Immature natural killer cell (primary cell): ENCODE results near the gene MYO7B. TPM values are rescaled to one million over a fixed set of nuclear protein-coding genes. Genes with fewer than 3 reads are reported as not detected.
"Not testable (repeated sequence)": the region's sequence is repeated elsewhere in the genome, so short reads cannot be mapped to it uniquely, and the experiment has no call there.

Experiments
- DNase-seq, 3 donors: peaks; one replicate each; pipeline ENCODE4 v3.0.0; 2022; ENCODE audit warnings: mixed read lengths in 1 of 3
- H3K27ac Mint-ChIP-seq, 6 donors: one replicate each; pipeline ENCODE4 v1.8.0; 2020; ENCODE audit warnings: mixed read lengths in 6 of 6, mild to moderate bottlenecking in 5 of 6, inconsistent platforms in 4 of 6, moderate library complexity in 3 of 6
- H3K27me3 Mint-ChIP-seq, 3 donors: one replicate each; pipeline ENCODE4 v1.8.0; 2020 to 2021; ENCODE audit warnings: low read depth in 3 of 3, mild to moderate bottlenecking in 3 of 3, mixed read lengths in 3 of 3, moderate library complexity in 3 of 3, inconsistent platforms in 1 of 3
- H3K36me3 Mint-ChIP-seq, 3 donors: one replicate each; pipeline ENCODE4 v1.8.0; 2020; ENCODE audit warnings: mixed read lengths in 3 of 3, inconsistent platforms in 2 of 3, mild to moderate bottlenecking in 2 of 3
- H3K4me1 Mint-ChIP-seq, 2 donors: one replicate each; pipeline ENCODE4 v1.8.0; 2020; ENCODE audit warnings: inconsistent platforms in 2 of 2, mild to moderate bottlenecking in 2 of 2, mixed read lengths in 2 of 2, moderate library complexity in 1 of 2
- H3K4me3 Mint-ChIP-seq, 5 donors: one replicate each; pipeline ENCODE4 v1.8.0; 2020; ENCODE audit warnings: mild to moderate bottlenecking in 5 of 5, mixed read lengths in 5 of 5, inconsistent platforms in 3 of 5, moderate library complexity in 3 of 5
- H3K9me3 Mint-ChIP-seq, 6 donors: one replicate each; pipeline ENCODE4 v1.8.0; 2020; ENCODE audit warnings: mild to moderate bottlenecking in 6 of 6, mixed read lengths in 6 of 6, inconsistent platforms in 4 of 6, moderate library complexity in 3 of 6
- polyA plus RNA-seq, 3 donors: library from polyadenylated mRNA; unstranded; fragments of 300-500 nt; fragmentation: Illumina TruSeq; gene quantifications; one replicate each; pipeline ENCODE4 v1.2.3, GENCODE V29; 2021

Gene MYO7B
- polyA plus RNA-seq, 3 donors from 2014 or later: 0.37 TPM; not detected in 2

DNA sequence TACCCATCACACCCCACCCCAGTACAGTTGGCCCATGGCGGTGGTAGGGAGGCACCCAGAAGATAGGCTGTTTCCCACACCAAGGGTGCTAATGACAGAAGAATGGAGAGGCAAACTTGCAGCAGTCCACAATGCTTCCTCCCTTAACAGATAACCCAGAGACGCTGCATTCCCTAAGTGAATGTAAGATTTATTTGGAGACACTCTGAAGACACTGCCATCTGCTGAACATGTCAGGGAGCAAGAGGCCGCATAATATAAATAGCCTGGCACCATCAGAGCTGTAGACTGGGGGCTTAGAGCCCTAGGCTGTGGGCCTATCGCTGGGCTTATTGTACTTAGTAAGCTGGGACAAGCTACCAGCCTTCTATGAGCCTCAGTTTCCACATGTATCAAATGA, 7.0 kb upstream of the MYO7B start:
- Mint-ChIP-seq H3K27me3 (peaks cover 8 to 15% (median 9%) of the 10 kb centered on the region in 3 donors), H3K4me1 (peaks cover 26 to 30% of the 10 kb centered on the region in 2 donors), H3K27ac (peak overlapping the region in 1 of 6 donors; percentile 21), H3K4me3 (no peak overlapping the region), H3K36me3 (no peaks in the 10 kb centered on the region), H3K9me3 (no peaks in the 10 kb centered on the region)
- DNase-seq: no peak

DNA sequence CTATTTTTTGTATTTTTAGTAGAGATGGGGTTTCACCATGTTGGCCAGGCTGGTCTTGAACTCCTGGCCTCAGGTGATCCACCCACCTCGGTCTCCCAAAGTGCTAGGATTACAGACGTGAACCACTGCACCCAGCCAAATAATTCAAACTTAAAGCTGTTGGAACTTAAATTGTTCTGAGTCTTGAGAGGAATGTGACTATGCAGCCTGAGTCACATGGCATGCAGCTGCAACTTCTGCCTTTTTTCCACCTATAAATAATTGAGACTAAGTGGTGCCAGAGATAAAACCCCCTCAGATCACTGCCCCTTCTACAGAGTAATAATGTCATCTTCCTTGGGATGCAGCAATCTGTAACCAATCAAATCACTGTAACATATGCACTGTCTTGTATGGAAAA, 6.1 kb upstream of the MYO7B start:
- not testable (repeated sequence) for H3K4me3 Mint-ChIP-seq, H3K36me3 Mint-ChIP-seq, H3K27ac Mint-ChIP-seq, DNase-seq, H3K9me3 Mint-ChIP-seq
- Mint-ChIP-seq H3K4me1 (peaks cover 20 to 23% of the 10 kb centered on the region in 2 donors), H3K27me3 (peaks cover 8 to 15% (median 9%) of the 10 kb centered on the region in 3 donors)

DNA sequence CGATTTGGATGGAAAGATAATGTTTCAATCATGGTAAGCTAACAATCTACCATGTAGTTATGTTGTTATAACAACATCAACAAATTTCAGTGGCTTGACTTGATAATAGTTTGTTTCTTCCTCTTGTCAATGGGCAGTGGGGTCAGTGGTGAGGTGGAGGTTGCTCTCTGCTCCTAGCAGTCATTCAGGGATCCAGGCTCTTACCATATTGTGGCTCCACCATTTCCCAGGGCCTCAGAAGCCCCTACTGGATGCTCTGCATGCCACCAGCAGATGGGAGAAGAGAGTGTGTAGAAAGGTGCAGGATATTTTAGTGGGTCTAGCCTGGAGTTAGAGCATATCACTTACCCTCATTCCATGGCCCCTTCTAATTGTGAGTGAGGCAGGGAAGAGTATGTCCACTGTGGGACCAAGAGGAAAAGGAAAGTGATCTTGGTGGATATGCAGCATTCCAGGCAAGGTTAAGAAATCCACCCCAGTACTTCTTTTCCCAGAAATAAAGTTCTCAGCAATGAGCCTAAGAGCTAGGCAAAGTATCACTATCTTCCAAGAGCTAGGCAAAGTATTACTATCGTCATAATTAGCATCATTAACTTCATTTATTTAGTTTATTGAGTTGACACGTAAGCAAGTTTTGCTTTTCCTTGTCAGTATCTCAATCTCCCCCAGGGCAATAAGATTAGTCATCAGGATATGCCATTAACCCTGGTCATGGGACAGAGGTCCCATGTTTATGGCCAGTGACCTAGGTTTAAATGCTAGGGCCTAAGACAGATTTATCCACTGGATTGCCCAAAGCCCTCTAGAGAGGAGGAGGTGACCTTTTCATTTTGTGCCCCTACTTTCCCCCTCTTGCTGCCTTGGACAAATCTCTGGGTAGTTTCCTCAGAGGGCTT, 5.0 kb upstream of the MYO7B start:
- Mint-ChIP-seq H3K27ac (no peak overlapping the region), H3K4me3 (no peak overlapping the region), H3K4me1 (peaks cover 13 to 17% of the 10 kb centered on the region in 2 donors), H3K27me3 (peaks cover 8 to 18% (median 9%) of the 10 kb centered on the region in 3 donors), H3K36me3 (no peaks in the 10 kb centered on the region), H3K9me3 (no peaks in the 10 kb centered on the region)
- DNase-seq: no peak

DNA sequence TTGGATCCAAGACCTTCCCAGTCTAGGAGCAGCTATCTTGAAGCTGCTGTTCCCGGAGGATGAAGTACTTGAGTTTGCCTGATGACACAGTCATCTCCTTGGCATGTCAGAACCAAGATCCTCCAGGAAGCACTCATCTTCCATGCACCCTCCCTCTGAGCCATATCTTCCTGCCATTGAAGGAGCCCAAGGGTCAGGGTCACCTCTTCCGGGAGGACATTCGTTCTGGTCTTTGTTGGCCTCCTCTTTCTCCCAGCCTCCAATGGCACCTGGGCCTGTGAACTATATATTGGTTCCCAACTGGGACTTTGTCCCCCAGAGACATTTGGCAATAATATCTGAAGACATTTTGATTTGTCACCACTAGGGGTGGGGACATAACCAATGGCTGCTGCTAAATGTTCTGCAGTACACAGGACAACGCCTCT, 4.2 kb upstream of the MYO7B start:
- peaks cover 7 to 15% (median 8%) of the 10 kb centered on the region in 3 donors for H3K27me3 Mint-ChIP-seq
- H3K36me3 Mint-ChIP-seq: no peaks in the 10 kb centered on the region
- no peak overlapping the region for H3K27ac Mint-ChIP-seq
- no peak for DNase-seq
- peaks cover 9 to 13% of the 10 kb centered on the region in 2 donors for H3K4me1 Mint-ChIP-seq
- no peak overlapping the region for H3K4me3 Mint-ChIP-seq
- no peaks in the 10 kb centered on the region for H3K9me3 Mint-ChIP-seq

- Mint-ChIP-seq H3K27me3 (peaks cover 2 to 9% (median 5%) of the 10 kb centered on the region in 3 donors), H3K36me3 (no peaks in the 10 kb centered on the region)
Observed at GRCh38 chr2:127532296-127532695, 3.2 kb upstream of the MYO7B start.

DNA sequence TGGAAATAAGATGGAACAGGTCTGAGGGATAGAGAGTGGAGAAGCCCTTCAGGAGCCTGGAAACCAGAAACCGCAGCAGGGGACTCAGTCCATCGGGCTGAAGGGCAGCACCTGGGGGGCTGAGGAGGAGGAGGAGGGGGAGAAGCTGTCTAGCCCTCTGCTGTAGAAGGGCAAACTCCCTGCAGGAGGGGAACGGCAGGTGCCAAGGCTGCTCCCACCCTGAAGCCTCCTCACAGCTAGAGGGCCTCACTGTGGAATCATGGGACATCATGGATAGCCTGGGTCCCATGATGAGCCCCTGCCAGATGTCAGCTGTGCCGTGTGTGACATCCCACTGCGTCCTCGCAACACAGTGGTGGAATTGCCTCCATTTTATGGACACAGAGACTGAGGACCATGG, 435 bp downstream of the MYO7B start:
- Mint-ChIP-seq H3K27me3 (peaks cover 3 to 7% (median 3%) of the 10 kb centered on the region in 3 donors), H3K36me3 (no peaks in the 10 kb centered on the region), H3K27ac (no peak overlapping the region), H3K4me3 (no peak overlapping the region), H3K9me3 (no peaks in the 10 kb centered on the region), H3K4me1 (no peaks in the 10 kb centered on the region)
- DNase-seq: no peak

More at GRCh38 chr2:127532296-127532695, 3.2 kb upstream of the MYO7B start:
- no peak for DNase-seq
- Mint-ChIP-seq H3K9me3 (no peaks in the 10 kb centered on the region), H3K4me1 (peaks cover 2 to 4% of the 10 kb centered on the region in 2 donors), H3K4me3 (no peak overlapping the region), H3K27ac (no peak overlapping the region)

DNA sequence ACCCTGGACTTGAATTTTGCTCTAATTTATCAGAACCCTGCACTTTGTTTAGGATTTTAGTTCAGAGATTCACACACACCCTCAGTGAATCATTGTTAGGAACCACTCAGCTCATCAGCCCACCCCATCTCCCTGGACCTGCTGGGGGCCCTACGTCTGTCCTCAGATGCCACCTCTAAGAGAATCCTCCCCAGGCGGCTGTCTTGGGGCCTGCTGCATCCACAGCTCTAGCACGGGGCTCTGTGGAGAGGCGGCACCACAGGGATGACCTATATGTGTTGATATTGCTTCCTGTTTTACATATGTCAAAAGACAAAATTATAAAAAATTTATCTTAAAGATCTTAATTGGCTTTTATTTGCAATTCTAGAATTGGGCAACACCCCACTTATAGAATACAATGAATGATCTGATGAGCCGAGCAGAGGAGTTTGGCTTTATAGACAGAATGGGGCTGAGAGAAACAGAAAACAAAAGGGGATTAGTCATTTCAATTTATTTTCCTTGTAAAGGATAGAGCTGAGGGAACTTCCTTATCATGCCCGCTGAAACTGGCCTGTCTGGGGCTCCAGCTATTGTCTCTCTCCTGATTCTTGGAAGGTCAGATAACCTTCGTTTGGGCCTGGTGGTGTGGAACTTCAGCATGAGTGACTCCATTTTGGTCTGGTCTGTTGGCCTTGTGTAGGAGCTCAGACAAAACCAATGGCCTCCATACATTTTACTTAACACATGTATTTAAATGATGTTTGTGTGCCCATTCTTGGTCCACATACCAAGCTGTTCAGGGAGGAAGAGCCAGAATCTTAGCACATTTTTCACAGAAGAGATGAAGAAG, 1.4 kb downstream of the MYO7B start:
- peaks cover 3 to 7% (median 3%) of the 10 kb centered on the region in 3 donors for H3K27me3 Mint-ChIP-seq
- H3K9me3 Mint-ChIP-seq: no peaks in the 10 kb centered on the region
- no peak for DNase-seq
- no peak overlapping the region for H3K27ac Mint-ChIP-seq
- no peak overlapping the region for H3K4me3 Mint-ChIP-seq
- no peaks in the 10 kb centered on the region for H3K4me1 Mint-ChIP-seq
- H3K36me3 Mint-ChIP-seq: no peaks in the 10 kb centered on the region

GRCh38 chr2:127537644-127538043, 2.2 kb downstream of the MYO7B start:
- Mint-ChIP-seq H3K4me1 (no peaks in the 10 kb centered on the region), H3K27ac (no peak overlapping the region), H3K27me3 (peaks cover 2 to 6% (median 4%) of the 10 kb centered on the region in 3 donors), H3K36me3 (no peaks in the 10 kb centered on the region), H3K4me3 (no peak overlapping the region), H3K9me3 (no peaks in the 10 kb centered on the region)
- DNase-seq: no peak

- H3K4me1 Mint-ChIP-seq: no peaks in the 10 kb centered on the region
- peaks cover 2 to 6% (median 4%) of the 10 kb centered on the region in 3 donors for H3K27me3 Mint-ChIP-seq
- no peak overlapping the region for H3K27ac Mint-ChIP-seq
- no peak for DNase-seq
- H3K36me3 Mint-ChIP-seq: no peaks in the 10 kb centered on the region
- no peak overlapping the region for H3K4me3 Mint-ChIP-seq
- H3K9me3 Mint-ChIP-seq: no peaks in the 10 kb centered on the region
Observed at GRCh38 chr2:127541809-127542208, 6.3 kb downstream of the MYO7B start.

DNA sequence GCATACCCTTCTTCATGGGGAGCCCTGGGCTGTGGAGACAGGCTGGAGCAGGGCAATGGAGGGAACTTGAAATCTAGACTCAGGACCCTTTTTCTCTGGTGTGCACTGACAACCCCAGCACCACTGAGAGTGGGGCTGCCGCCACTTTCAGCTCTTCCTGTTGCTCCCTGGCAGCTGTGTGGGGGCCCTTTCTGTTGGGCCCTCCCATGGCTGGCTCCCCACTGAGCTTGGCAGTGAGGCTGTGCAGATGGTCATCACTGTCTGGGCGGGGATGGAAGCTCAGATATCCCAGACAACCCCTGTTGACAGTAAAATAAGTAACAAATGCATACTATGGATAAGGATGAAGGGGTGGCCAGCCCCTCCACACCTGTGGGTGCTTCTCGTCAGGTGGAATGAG, 6.7 kb downstream of the MYO7B start:
- no peaks in the 10 kb centered on the region for H3K4me1 Mint-ChIP-seq
- no peaks in the 10 kb centered on the region for H3K9me3 Mint-ChIP-seq
- no peak overlapping the region for H3K27ac Mint-ChIP-seq
- H3K27me3 Mint-ChIP-seq: peaks cover 0 to 8% (median 4%) of the 10 kb centered on the region in 3 donors
- H3K4me3 Mint-ChIP-seq: no peak overlapping the region
- no peaks in the 10 kb centered on the region for H3K36me3 Mint-ChIP-seq
- no peak for DNase-seq

- not testable (repeated sequence) for H3K4me1 Mint-ChIP-seq, H3K4me3 Mint-ChIP-seq, H3K36me3 Mint-ChIP-seq, DNase-seq, H3K27ac Mint-ChIP-seq, H3K9me3 Mint-ChIP-seq
- H3K27me3 Mint-ChIP-seq: peaks cover 0 to 15% (median 4%) of the 10 kb centered on the region in 3 donors
Observed at GRCh38 chr2:127543013-127543501, 7.6 kb downstream of the MYO7B start.

DNA sequence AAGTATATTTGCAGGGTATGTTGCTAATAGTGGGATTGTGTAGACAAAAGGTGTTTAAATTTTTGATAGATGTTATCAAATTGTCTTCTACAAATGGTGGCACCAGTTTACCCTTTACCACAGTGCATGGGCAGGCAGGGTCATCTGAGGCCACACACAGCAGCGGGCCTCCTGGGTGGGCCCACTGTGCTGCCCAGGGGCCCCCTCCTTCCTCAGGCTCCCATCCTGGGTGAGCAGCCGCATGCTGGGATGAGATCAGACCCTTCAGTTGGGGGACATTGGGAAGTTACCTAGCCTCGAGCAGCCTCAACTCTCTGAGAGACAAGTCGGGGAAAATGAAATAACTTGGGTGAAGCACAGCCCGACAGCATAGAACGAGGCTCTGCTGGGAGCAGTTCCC, 9.7 kb downstream of the MYO7B start:
- Mint-ChIP-seq H3K36me3 (no peaks in the 10 kb centered on the region), H3K4me1 (no peaks in the 10 kb centered on the region), H3K9me3 (peaks cover 0 to 1% (median 0%) of the 10 kb centered on the region in 6 donors), H3K27me3 (peaks cover 0 to 14% (median 2%) of the 10 kb centered on the region in 3 donors), H3K27ac (no peak overlapping the region), H3K4me3 (no peak overlapping the region)
- DNase-seq: no peak

GRCh38 chr2:127545796-127546195, 10.3 kb downstream of the MYO7B start:
- no peak overlapping the region for H3K4me3 Mint-ChIP-seq
- peaks cover 0 to 1% (median 0%) of the 10 kb centered on the region in 6 donors for H3K9me3 Mint-ChIP-seq
- no peak overlapping the region for H3K27ac Mint-ChIP-seq
- no peaks in the 10 kb centered on the region for H3K4me1 Mint-ChIP-seq
- no peaks in the 10 kb centered on the region for H3K36me3 Mint-ChIP-seq
- H3K27me3 Mint-ChIP-seq: peaks cover 0 to 15% (median 2%) of the 10 kb centered on the region in 3 donors
- no peak for DNase-seq

DNA sequence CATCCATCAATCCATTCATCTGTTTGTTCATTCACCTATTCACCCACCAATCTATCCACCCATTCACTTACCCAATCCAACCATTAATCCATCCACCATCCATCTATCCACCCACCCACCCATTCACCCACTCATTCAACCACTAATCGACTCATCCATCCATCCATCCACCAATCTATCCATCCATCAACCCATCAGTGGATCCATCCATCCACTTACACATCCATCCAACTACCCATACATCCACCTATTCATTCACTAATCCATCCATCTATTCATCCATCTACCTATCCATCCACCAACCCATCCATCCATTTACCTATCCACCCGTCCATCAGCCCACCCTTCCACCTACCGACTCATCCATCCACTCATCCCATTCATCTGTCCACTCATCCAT, 11.3 kb downstream of the MYO7B start:
- H3K4me3 Mint-ChIP-seq: no peak overlapping the region
- H3K9me3 Mint-ChIP-seq: peaks cover 0 to 1% (median 0%) of the 10 kb centered on the region in 6 donors
- no peaks in the 10 kb centered on the region for H3K36me3 Mint-ChIP-seq
- H3K27ac Mint-ChIP-seq: no peak overlapping the region
- no peak for DNase-seq
- H3K27me3 Mint-ChIP-seq: peaks cover 1 to 15% (median 2%) of the 10 kb centered on the region in 3 donors
- H3K4me1 Mint-ChIP-seq: no peaks in the 10 kb centered on the region
